ENCODE data around the gene WDR81.

DNA sequence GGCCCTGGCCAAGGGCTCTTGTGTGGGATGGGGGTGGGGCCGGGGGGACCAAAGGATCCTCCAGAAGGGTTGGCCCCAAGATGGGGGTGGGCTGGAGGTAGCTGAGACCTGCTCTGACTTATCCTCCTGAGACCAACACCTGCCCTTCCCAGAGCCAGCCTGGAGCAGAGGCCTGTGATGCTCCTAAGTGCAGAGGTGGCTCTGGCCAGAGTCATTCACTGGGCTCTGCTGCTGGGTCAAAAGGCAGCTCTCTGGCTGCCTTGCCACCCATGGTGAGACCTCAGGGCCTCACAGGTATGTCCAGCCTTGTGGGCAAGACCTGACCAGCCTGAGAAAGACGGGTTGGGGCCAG, 18.6 kb downstream of the WDR81 start:
- TF ChIP-seq, protein P1, sequence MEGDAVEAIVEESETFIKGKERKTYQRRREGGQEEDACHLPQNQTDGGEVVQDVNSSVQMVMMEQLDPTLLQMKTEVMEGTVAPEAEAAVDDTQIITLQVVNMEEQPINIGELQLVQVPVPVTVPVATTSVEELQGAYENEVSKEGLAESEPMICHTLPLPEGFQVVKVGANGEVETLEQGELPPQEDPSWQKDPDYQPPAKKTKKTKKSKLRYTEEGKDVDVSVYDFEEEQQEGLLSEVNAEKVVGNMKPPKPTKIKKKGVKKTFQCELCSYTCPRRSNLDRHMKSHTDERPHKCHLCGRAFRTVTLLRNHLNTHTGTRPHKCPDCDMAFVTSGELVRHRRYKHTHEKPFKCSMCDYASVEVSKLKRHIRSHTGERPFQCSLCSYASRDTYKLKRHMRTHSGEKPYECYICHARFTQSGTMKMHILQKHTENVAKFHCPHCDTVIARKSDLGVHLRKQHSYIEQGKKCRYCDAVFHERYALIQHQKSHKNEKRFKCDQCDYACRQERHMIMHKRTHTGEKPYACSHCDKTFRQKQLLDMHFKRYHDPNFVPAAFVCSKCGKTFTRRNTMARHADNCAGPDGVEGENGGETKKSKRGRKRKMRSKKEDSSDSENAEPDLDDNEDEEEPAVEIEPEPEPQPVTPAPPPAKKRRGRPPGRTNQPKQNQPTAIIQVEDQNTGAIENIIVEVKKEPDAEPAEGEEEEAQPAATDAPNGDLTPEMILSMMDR (IDR thresholded peaks at IDR 0.05) = no peak
- no peak for TF ChIP-seq POLR2A (IDR thresholded peaks at IDR 0.05)

Data from right lobe of liver (tissue), 4 donors.